CD4-positive, alpha-beta T cell treated with Interleukin-15 for 1 hour (primary cell): ENCODE measurements around the gene KLF3.

Source experiments
- DNase-seq: peaks from one replicate; pipeline ENCODE4 v3.0.0-alpha.2; 2020

The KLF3 gene

GRCh38 chr4:38698176-38698575, 34.2 kb downstream of the KLF3 start:
- DNase-seq = no peak

DNA sequence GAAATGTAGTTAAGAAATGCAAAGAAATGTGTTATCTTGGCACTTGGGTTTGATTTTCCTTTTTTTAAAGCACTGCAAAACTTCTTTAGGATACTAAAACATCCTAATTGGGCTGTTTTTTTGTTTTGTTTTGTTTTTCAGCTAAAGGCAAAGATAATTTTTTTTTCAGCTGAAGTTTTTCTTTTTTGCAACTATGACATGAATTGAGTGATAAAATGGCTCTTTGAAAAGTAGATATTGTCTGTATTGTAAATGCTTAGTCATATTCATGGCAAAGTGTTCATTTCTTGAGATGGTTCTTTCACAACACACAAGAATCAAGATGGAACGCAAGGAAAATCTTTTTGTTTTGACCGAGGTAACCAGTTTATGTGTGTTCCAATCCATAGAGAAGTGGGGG, 35.1 kb downstream of the KLF3 start:
- DNase-seq = no peak

DNA sequence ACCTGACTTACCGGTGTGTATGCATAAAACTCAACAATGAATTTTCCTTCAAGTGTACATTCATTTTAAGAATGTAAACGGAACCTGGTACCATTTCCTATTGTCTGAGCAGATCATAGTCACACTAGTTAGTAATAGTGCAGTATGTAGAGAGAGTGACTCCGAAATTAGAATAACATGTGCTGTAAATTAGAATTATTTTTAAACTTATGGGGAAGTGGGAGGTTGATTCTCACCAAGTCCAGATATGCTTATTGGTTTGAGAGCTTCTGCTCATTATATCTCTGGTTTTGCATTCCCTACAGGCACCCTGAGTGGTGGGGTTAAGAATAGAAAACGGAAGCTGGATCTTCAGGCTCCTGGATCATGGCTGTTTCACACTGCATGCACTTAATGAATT, 39.6 kb downstream of the KLF3 start:
- no peak for DNase-seq

- DNase-seq = no peak
Measured at GRCh38 chr4:38704622-38705154, 40.7 kb downstream of the KLF3 start.

DNA sequence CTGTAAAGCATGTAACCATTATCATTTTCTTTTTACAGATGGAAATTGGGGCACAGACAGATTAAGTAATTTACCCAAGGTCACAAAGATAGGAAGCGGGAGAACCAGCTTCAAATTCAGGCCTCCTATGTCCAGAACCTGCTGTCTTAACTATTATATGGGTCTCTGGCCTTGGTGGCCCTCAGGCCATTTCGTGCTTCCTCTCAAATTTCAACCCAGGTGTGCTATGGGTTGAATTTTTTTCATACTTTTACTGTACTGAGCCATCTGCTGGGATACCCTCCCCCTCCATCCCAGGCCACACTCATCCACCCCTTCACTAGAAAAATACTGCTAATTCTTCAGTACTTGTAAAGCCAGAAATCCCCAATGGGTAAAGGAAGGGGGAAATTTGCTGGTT, 42.3 kb downstream of the KLF3 start:
- DNase-seq = no peak

GRCh38 chr4:38710053-38710452, 46.1 kb downstream of the KLF3 start:
- no peak for DNase-seq

DNA sequence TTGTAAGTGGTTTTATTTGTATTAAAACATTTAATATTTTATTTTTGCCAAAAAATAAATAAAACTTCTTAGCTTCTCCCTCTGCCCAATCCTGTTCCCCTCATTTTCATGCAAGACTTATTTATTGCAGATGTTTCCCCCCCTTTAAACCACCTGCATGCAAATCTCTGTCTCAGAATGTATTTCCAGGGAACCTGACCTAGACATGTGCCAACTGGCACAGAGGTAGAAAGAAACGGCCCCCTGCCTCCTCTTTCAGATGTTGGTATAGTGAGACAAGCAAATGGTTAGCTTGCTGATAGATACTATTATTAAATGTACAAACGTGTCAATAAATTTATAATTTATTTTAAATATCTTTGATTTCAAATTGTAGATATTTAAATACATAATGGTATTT, 47.1 kb downstream of the KLF3 start:
- no peak for DNase-seq

DNA sequence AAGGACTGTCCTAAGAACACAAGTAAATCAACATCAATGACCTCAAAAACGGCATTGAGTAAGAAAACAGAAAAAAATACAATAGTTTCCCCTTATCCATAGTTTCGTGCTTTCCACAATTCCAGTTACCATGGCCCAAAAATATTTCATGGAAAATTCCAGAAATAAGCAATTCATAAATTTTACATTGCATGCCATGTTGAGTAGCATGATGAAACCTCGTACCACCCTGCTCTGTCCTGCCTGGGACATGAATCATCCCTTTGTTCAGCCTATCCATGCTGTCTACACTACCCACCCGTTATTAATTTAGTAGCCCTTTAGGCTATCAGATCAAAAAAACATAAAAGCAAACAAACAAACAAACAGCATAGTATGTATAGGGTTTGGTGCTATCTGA, 51.1 kb downstream of the KLF3 start:
- no peak for DNase-seq

GRCh38 chr4:38716256-38716655, 52.3 kb downstream of the KLF3 start:
- DNase-seq = no peak

- DNase-seq = no peak
Measured at GRCh38 chr4:38717604-38718003, 53.6 kb downstream of the KLF3 start.

- DNase-seq = no peak
Measured at GRCh38 chr4:38723114-38723513, 59.1 kb downstream of the KLF3 start.

DNA sequence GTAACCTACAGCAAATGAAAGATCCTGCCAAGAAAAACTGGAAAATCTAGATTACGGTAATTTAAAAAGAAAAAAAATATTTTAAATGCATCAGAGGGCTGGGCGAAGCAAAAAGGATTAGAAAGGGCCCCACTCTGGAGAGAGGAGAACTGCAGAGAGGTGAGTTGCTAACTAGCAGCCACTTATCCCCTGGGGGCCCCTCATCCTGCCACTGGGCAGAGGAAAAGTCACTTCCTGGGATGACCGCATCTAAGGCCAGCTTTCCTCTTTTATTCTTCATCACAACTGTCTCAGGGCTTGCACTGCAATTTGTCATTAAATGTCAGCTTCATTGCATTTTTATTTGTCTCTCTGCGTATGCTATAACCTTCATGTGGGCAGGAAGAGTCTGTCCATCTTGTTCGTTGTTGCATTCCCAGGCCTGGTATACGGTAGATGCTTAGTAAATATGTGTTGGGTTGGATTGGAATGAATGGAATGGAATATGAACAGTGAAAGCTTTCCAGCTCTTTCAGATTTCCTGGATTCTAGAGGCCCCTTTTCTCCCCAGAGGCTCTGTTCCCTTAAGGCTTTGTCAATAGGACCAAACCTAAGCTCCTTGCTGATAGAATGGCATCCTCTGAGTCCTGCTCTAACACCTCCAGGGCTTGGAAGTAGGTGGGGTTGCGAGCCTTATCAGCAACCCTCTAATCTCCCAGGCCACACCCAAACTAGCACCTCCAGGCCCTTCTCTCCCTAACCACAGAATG, 59.9 kb downstream of the KLF3 start:
- DNase-seq = no peak

GRCh38 chr4:38724475-38724808, 60.4 kb downstream of the KLF3 start:
- DNase-seq = no peak

- no peak for DNase-seq
Measured at GRCh38 chr4:38728631-38729141, 64.7 kb downstream of the KLF3 start.

DNA sequence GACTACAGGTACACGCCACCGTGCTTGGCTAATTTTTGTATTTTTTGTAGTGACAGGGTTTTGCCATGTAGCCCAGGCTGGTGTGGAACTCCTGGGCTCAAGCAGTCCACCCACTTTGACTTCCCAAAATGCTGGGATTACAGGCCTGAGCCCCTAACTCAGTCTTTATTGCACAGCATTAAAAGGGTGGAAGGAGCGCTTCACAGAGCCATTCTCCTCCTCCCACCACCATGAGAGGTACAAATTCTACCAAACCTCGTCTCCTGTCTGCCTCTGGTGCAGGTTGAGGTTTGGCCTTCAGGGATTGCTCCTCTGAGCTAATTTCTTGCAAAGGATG, 66.5 kb downstream of the KLF3 start:
- DNase-seq = no peak

DNA sequence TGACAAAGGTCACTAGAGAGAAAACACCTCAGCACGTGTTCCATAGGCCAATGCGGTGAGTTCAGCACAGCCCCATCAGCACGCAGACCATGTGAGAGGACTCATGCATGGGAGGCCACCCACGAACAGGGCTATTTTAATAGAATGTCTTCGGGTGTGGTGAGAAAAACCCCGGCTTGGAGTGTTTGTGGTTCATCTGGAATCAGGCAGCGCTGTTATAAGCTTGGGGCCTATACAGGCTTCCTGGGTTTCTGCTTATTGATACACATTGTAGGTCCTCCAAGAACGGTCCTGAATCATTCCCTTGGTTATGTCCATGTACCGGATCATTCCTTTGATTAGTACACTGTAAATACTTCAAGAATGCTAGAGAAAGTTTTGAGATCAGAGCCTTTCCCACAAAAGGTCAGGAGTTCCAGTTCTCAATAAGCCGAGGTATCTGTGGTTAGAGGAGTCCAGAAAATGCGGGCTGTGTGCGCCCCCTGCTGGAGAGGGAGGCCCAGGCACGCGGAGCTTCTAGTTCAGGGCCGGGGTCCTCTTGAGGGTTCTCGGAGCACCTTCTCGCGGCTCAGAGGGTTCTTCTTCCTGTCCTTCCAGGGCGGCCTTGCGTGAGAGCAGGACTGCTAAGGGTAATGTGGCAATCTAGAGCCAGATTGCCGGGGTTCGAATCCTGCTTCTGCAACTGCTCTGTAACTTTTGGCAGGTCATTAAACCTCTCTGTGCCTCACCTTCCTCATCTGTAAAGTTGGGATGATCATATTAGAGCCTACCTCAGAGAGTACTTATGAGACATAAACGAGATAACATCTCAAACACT, 67.0 kb downstream of the KLF3 start:
- peak; percentile 74 for DNase-seq

DNA sequence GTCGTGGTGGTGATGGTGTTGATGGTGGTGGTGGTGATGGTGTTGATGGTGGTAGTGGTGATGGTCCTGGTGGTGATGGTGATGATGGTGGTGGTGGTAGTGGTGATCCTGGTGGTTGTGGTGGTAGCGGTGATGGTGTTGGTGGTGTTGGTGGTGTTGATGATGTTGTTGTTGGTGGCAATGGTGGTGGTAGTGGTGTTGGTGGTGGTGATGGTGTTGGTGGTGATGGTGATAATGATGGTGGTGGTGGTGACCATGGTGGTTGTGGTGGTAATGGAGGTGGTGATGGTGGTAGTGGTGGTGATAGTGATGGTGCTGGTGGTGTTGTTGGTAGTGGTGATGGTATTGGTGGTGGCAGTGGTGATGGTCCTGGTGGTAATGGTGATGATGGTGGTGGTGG, 69.7 kb downstream of the KLF3 start:
- no peak for DNase-seq

DNA sequence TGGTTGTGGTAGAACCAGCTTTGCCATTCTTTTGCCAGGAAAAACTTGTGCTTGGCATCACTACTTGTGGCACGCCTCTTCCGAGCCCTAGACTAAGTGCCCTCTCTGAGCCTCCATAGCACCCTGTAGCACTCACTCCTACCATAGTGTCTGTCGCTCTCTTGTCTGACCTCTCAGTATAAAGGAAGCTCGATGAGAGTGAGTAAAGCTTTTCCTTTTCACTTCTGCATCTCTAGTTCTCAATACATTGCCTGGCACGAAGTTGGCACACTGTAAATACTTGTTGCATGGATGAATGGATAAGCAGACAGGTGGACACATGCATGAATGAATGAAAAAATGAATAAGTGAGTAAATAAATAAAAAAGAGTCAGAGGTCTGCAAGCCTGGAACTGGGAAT, 70.4 kb downstream of the KLF3 start:
- DNase-seq = no peak

GRCh38 chr4:38734911-38735310, 70.9 kb downstream of the KLF3 start:
- DNase-seq = no peak

- no peak for DNase-seq
Measured at GRCh38 chr4:38735870-38736269, 71.9 kb downstream of the KLF3 start.

- DNase-seq = no peak
Measured at GRCh38 chr4:38738940-38739803, 75.2 kb downstream of the KLF3 start.

GRCh38 chr4:38740303-38740702, 76.3 kb downstream of the KLF3 start:
- no peak for DNase-seq

GRCh38 chr4:38743866-38744265, 79.9 kb downstream of the KLF3 start:
- no peak for DNase-seq
